GM21529 (cell line): ENCODE results near the gene GAB4.
A peak's percentile ranks its signal among the peaks of the same experiment; 100 is the strongest.
"Not testable (repeated sequence)": the region's sequence is repeated elsewhere in the genome, so short reads cannot be mapped to it uniquely, and the experiment has no call there.

Source experiments
- ATAC-seq: cut with Tn5 transposase; IDR thresholded peaks from one replicate; pipeline ENCODE4 v1.9.1; 2021; ENCODE audit not compliant: unreplicated experiment

The GAB4 gene

DNA sequence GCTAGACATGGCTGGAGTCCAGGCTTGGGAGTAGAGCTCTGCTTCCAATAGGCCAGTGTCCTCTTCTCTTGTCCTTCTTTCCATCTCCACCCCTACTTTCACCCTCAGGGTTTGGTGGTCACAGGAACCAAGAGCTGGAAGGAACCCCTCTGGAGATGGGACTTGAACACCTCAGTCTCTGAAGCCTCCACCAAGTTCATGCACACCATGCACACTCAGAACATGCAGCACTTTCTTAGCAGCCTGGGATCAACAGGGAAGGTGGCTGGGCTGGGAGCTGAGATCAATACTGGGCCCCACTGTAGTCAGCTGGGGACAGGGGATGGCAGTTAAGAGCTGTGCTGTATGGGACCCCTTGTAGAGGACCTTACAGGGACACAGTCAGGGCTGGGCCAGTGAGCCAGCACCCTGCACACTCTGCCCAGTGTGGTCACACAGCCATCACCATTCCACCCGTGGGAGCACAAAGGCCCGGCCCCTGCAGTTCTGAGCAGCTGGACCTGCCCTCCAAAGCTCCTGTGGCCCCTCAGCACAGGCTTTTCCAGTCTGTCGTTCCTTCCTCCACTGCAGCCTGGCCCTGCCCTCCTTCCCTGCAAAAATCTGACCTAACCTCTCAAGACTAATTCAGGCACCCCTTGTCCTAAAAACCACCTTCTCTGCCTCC is 47.7 kb downstream of the GAB4 start:
- no peak for ATAC-seq

DNA sequence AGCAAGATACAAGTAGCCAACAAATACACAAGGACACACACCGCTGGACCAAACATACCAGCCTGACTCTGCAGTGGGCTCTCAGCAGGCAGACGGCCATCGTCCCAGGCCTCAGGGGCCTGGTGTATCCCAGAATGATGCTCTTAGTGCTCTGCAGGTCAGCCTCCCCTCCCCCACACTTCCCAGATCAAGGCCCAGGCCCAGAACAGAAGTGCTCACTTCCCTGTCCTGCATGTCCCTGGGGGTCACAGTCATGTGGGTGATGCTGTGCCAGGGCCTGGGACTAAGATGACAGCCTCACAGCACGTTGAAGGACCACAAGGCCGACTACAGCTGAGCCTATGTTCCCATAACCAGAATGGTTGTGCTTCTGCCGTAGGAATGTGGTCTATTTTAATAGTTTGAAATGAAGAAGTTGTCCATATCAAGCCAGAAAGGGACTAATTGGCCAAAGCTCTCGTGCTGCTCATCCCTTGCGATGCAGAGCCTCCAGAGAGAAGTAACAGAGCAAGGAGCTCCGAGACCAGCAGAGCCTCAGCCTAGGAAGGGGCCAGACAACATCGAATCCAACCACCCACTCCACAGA is 48.6 kb downstream of the GAB4 start:
- no peak for ATAC-seq

DNA sequence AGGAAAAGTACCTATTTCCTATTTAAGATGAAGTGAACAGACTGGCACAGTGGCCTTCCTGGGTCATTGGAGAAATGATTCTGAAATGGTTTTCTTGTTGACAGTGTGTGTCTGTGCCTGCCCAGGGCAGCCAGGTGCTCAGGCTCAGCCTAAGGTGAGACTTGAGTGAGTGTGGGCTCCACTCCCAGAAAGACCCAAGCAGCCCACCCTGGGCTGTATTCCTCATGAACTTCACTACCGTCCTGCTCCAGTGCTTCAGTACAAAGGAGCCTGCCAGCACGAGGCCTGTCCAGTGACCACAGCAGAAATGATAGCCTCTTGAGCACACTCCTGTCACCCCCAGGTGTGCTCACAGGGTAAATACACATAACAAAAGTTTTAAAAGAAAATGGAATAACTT is 49.5 kb downstream of the GAB4 start:
- ATAC-seq: no peak

DNA sequence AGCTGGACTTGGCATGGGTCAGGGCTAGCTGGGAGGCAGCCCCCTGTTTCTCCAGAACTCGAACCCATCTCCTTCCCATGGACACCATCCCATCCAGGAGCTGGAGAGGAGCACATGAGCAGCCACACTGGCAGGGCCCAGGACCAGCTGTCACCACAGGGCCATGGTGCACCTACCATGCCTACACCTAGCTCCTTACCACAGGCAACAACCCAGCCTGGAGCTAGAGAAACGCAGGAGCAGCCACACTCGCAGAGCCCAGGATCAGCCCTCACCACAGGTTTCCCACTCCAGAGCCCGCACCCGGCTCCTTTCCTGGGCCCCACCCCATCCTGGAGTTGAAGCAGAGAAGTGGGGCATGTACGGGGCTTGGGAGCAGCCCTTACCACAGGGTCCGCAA is 50.2 kb downstream of the GAB4 start:
- ATAC-seq: no peak

- no peak for ATAC-seq
These were observed 51.7 kb downstream of the GAB4 start for GRCh38 chr22:16956290-16956689.

DNA sequence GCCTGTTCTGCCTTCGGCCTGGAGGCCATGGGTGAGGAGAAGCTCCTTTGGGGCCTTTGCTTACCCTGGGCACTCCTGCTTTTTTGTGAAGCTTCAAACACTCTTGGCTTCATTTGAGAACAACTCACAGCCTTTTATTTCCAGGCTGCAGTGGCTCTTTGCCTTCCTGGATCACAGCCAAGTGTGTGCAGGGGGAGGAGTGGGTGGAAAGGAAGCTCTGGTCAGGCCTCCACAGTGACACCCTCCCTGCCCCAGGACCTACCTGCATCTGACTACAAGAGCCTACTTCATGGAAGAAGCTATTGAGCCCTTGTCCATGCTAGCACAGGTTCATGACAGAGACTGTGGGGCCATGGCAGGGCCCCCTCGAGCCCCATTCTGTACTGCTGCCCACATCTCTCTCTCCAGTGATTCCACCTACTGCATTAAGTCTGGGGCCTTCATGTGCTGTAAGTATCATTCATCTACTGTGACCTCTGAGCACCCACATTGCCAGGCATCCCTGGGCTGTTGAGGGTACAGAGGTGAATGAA is 52.3 kb downstream of the GAB4 start:
- ATAC-seq: no peak

DNA sequence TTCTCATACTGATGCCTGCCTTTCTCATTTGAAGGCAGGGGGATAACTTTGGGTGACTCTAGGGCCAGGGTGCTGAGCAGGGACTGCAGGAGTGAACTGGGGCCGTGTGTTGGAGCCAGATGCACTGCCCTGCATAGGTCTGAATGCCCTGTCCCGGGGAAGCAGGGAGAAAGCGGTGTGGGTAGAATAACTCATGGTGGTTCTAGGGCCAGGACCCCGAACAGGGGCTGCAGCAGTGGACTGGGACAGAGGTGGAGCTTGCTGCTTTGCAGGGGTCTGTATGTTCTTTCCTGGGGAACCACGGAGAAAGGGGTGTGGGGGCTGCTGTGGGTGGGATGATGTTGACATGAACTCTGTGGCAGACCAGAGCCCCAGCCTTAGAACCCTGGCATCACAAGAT is 52.9 kb downstream of the GAB4 start:
- ATAC-seq: no peak

DNA sequence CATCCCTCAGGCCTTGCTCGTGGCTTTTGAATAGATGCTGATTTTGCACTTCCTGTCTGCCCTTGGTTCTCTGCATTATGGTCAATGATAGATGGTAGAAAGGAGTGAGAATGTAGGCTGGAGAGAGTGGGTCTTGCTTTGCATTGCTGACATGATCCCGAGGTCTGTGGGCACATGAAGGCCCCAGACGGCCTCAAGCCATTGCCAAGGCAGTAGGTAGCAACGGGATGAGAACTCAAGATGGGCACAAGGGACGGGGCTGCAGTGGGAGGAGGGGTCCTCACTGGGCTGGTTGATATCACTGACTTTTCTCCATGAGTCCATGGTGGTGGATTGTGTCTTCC is 54.0 kb downstream of the GAB4 start:
- ATAC-seq: no peak

DNA sequence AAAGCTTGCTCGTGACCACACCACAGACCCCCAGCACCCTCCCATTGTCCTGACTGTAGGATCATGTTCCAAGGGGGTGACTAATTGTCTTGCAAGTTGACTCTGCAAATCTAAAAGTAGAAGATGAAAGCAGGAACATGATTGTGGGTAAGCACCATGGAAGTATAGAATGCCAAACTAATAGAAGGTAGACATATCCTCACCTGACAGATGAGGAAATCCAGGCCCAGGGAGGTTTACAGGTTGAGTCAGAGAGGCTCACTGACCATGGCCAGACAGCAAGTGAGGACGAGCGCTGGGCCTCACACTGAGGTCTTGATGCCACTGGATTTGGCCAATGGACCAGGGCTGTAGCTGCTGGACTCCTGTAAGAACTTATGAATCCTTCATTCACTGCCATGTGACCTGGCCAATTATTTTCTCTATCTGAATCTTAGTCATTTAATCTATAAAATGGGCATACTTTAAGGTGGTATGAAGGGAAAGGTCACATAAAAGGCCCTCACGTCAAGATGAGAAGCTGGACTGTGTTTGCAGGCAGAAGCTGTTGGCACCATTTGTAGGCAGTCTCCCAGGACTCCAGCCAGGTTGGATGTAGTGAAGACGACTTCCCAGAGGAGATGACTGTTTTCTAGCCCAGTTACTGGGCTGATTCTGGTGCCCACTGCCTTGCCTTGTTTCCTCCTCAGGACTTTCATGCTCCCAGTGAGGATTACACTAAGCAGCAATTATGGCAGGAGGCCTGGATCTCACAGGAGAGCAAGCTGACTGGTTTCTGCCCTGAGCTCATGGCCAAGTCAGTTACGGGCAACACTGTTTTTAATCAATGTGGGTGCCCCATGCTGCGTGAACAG is 54.6 kb downstream of the GAB4 start:
- no peak for ATAC-seq

GRCh38 chr22:16949561-16949960 is 58.5 kb downstream of the GAB4 start:
- peak; percentile 58 for ATAC-seq

- no peak for ATAC-seq
These were observed 70.2 kb downstream of the GAB4 start for GRCh38 chr22:16937811-16938210.

DNA sequence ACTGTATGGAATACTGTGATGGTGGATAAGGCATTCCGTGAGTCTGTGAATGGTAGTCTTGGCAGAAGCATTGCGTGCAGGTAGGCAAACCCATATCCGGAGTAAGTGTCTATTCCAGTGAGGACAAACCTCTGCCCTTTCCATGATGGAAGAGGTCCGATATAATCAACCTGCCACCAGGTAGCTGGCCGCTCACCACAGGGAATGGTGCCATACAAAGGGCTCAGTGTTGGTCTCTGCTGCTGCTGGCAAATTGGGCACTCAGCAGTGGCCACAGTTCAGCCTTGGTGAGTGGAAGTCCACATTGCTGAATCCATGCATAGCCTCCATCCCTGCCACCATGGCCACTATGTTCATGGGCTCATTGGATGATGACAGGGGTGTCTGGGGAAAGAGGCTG is 70.8 kb downstream of the GAB4 start:
- ATAC-seq: not testable (repeated sequence)

DNA sequence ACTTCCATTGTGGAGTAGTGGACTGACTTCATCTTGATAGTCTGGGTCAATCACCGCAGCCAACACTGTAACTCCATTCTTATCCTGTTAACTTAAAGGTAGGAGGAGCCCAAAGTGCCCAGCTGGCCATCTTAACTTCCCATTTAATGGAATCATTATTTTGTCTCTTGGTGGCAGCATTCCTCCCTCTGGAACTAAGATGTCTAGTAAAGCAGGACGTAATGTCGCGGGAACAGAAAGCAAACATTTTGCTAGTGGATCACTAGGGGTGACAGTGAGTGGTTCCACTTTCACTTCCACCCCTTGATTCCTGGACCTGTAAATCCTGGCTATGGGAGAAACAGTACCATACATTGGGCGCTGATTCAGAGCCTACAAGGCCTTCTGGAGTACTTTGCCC is 71.4 kb downstream of the GAB4 start:
- ATAC-seq: no peak

DNA sequence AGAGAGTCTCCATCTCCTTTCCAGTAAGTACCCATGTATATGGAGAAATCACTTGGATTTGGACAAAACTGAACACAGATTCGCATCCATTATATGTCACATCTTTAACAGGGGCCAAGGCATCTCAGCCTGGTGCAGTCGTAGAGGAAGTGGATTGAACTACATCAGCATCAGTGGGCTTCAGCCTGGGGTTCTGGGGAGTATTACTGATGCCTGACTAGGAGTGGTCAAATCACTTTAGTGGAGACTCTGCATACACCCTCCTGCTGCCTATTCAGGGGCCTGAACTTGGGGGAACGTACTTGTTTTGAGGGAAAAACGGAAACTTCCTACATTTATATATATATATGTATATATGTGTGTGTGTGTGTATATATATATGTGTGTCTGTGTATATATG is 72.8 kb downstream of the GAB4 start:
- ATAC-seq: no peak

GRCh38 chr22:16933291-16934282 is 74.4 kb downstream of the GAB4 start:
- ATAC-seq: no peak

GRCh38 chr22:16932577-16932976 is 75.4 kb downstream of the GAB4 start:
- no peak for ATAC-seq

DNA sequence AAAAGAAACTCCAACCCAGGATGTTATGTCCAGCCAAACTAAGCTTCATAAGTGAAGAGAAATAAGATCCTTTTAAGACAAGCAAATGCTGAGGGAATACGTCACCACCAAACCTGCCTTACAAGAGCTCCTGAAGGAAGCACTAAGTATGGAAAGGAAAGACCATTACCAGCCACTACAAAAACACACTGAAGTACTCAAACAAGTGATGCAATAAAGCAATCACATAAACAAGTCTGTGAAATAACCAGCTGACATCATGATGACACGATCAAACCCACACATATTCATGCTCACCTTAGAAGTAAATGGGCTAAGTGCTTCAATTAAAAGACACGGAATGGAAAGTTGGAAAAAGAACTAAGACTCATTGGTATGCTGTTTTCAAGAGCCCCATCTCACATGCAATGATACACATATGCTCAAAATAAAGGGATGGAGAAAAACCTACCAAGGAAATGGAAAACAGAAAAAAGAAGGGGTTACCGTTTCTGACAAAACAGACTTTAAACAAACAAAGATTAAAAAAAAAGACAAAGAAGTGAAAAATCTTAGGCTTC is 82.5 kb downstream of the GAB4 start:
- no peak for ATAC-seq

DNA sequence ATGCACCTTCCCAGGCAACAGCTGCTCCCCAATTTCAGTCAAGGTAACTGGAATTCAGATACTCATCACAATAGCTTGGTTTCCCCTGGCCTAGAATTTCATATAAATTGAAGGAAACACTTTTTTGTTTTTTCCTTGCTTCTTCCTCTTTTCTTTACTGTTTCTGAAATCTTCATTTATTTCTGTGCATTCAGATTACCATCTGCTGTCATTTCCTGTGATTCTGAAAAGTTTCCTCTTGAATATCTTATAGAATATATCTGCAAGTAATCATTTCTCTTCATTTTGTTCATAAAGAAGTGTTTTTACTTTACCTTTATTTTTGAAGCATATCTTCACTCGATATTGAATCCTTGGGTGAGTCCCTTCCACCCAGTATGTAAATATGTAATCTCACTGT is 85.3 kb downstream of the GAB4 start:
- ATAC-seq: no peak

DNA sequence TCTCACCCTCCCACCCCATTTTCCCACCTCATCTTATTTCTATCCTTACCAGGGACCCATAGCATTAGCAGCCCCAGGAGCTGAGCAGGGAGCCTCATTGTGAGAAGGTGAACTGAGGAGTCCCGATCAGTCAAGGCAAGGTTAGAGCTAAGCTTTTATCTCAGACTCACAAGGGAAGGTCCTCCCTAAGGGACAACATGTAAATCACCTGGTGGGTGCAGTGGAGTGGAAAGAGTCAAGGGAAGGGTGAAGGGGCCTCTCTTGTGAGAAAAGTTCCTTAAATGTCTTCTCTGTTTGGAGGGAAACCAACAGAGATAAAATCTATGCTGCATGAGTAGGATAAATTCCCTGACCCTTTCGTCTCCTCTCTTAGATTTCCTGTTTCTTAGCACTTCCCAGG is 85.9 kb downstream of the GAB4 start:
- no peak for ATAC-seq

GRCh38 chr22:16917144-16918003 is 90.6 kb downstream of the GAB4 start:
- ATAC-seq: no peak
